Activated gamma-delta T cell treated with anti-CD3 and anti-CD28 coated beads, Interleukin-2, amount 50 U/mL, for 16 hours (primary cell): ENCODE measurements around the gene MPI.
"Not testable (repeated sequence)": the region's sequence is repeated elsewhere in the genome, so short reads cannot be mapped to it uniquely, and the experiment has no call there.

Source experiments
- DNase-seq: peaks from one replicate; pipeline ENCODE4 v3.0.0-alpha.2; 2020; ENCODE audit warnings: low read depth

Gene MPI

GRCh38 chr15:74892931-74893330 lies 3.1 kb downstream of the MPI start:
- no peak for DNase-seq

DNA sequence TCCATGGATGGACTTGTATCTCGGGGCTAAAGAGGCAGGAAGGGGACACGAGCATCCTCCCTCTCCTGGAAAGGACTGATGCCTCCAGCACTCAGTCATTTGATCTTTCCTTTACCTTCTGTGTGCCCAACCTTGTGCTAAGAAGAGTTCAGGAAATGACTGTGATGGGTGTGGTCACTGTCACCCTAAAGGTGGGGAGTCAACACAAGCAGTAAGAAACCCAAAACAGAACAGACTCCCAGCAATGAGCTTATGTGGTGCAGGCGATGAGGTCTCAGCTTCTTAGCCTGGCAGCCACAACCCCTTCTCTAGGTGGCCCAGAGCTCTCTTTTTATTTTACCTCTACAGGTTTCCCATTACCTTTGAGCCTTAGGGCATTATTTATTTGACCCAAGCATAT lies 3.8 kb downstream of the MPI start:
- no peak for DNase-seq

GRCh38 chr15:74894383-74894782 lies 4.5 kb downstream of the MPI start:
- DNase-seq, result not testable (repeated sequence)

DNA sequence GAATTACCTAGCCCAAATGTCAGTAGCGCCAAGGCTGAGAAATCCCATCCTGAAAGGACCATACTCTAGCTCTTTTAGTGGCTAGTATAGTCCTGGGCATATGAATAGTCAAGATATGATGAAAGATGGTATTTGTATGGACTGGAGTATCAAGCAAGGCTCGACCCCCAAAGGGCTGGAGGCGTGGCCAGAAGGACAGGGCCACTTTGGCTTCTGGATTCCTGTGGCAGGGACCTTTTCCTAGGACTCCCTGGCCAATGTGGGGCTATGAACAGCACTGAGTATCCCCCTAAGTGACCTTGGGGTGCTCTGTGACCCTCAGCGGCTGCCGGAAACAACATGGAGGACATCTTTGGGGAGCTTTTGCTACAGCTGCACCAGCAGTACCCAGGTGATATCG lies 6.0 kb downstream of the MPI start:
- DNase-seq, result no peak

GRCh38 chr15:74896316-74896715 lies 6.5 kb downstream of the MPI start:
- DNase-seq, result no peak

DNA sequence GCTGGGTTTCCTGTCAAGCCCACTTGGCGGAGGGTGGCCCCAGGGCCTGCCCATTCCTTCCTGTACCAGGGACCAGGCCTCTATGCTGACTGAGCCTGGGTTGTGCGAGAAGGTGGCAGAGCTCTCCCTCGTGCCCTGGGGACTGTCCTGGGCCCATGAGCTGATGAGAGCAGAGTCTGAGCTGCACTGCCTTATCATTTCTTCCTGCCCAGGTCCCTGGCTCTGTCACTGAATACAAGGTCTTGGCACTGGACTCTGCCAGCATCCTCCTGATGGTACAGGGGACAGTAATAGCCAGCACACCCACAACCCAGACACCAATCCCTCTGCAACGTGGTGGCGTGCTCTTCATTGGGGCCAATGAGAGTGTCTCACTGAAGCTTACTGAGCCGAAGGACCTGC lies 7.5 kb downstream of the MPI start:
- DNase-seq, result no peak

- peak; percentile 46 for DNase-seq
Observed at GRCh38 chr15:74901612-74902063, 11.8 kb downstream of the MPI start.

- DNase-seq, result no peak
Observed at GRCh38 chr15:74902295-74903075, 12.6 kb downstream of the MPI start.

GRCh38 chr15:74903676-74904075 lies 13.8 kb downstream of the MPI start:
- DNase-seq, result no peak

GRCh38 chr15:74904190-74904805 lies 14.5 kb downstream of the MPI start:
- DNase-seq, result no peak

DNA sequence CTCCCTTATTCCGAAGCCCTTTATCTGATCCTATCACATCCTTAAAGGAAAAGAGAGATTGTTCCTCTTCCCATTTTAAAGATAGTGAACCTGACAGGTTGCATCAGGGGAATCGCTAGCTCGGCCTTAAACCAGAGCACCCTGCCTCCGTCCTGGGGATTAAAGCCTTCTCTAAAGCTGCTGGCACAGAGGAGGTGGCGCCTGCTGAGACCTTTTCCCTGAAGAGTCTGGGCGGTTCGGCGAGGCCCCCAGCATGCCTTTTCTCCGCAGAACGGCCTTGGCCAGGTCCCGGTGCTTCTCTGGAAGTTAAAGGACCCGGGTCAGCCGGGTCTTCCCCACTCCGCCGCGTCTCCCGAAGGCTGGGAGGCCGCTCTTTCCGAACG lies 16.2 kb downstream of the MPI start:
- DNase-seq, result peak; percentile 4

DNA sequence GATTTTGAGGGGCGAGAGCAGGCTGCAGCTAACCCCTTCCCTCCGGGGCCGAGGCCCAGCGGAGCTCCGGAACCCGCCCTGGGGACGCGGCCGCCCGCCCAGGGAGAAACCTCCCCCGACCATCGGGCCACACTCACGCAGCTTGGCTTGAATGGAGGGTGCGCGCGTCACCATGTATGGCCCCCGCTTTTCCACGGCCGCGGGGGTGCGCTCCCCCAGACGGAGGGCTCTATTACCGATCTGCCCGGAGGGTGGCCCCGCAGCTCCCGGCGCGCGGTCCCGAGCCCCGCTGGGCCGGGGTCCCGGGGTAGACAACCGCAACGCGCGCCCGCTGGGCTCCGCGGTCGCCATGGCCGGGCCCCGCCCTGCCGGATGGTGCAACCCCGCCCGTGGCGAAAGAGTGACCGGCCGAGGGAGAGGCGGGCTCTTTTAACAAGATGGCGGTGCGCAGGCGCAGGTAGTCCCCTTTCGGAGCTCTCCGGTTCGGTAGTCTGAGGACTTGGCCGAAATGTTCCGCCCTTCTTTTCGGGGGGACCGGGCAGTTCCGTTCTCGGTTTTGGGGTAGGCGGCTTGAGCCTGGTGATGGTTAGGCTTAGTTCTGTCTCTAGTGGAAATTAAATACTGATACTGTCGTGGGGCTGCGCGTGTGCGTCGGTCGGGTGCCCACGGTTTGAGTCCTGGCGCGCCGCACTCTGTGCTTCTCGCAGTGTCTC lies 16.8 kb downstream of the MPI start, which contains the start of gene FAM219B:
FAM219B (minus strand) TSS at position 402 of the 713 bp plus-strand sequence; CDS start at position 351, 51 bp downstream.
- peak; percentile 64 for DNase-seq

GRCh38 chr15:74907163-74907870 lies 17.5 kb downstream of the MPI start:
- no peak for DNase-seq

- DNase-seq, result no peak
Observed at GRCh38 chr15:74908635-74909034, 18.8 kb downstream of the MPI start.

GRCh38 chr15:74913041-74913440 lies 23.2 kb downstream of the MPI start:
- no peak for DNase-seq

DNA sequence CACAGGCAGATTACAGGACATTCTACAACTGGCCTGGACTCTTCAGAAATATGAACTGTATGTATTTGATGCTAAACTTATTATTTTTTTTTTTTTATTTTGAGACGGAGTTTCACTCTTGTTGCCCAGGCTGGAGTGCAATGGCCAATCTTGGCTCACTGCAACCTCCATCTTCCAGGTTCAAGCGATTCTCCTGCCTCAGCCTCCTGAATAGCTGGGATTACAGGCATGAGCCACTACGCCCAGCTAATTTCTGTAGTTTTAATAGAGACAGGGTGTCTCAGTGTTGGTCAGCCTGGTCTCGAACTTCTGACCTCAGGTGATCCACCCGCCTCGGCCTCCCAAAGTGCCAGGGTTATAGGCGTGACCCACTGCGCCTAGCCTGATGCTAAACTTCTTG lies 24.0 kb downstream of the MPI start:
- DNase-seq, result not testable (repeated sequence)

DNA sequence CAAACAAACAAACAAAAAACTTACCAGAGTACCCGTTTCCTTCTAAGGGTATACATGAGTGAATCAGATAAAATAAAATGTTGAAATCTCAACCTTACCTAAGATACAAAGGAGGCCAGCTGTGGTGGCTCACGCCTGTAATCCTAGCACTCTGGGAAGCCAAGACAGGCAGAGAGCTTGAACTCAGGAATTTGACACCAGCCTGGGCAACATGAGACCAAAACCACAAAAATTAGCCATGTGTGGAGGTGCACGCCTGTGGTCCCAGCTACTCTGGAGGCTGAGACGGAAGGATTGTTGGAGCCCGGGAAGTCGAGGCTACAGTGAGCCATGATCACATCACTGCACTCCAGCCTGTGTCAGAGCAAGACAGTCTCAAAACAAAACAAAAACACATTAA lies 27.8 kb downstream of the MPI start:
- DNase-seq, result no peak

DNA sequence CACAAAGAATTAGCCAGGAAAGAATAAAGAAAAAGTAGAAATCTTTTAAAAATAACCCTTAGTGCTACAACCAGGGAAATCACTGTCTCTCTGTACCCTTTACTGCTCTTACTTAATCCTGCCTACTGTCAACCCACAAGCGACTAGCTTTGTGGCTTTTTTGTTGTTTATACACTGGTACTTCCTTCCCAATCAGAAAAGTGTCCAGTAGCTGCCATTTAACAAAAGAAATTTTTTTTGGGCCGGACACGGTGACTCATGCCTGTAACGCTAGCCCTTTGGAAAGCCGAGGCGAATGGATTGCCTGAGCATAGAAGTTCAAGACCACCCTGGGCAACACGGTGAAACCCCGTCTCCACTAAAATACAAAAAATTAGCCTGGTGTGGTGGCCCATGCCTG lies 30.6 kb downstream of the MPI start:
- DNase-seq, result no peak

GRCh38 chr15:74924525-74924924 lies 34.7 kb downstream of the MPI start:
- no peak for DNase-seq

DNA sequence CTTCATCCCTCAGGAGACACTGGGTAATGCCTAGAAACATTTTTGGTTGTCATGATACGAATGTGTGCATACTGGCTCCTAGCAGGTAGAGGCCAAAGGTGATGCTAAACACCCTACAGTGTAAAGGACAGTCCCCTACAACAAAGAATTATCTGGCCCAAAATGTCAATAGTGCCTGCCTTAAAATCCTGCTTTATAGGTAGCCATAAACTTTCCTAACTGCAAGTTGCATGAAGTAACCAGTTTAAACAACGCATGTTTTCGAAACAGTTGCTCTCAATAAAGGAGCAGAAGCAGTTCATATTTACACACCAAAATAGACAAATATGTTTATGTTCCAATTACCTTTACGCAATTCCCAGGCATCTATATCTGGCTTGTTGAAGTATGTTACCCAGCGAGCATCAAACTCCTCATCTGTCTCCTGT lies 38.9 kb downstream of the MPI start:
- no peak for DNase-seq

DNA sequence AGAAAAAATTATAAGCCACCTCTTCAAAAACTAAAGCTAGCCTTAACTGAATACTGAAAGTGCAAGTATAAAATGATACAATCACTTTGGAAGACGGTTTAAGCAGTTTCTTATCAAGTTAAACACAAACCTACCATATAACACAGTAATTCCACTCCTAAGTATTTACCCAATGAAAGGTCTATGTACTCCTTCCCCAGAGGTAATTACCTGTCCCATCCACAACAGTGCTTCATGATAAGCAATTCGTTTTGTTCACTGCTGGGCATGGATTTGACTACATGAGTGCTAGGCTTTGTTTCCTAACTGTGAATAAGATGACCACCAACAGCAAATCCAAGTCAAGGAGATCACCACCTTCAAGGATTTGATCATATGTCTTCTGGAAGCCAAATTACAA lies 43.7 kb downstream of the MPI start:
- DNase-seq, result no peak

GRCh38 chr15:74935193-74935592 lies 45.4 kb downstream of the MPI start:
- DNase-seq, result not testable (repeated sequence)
